Measurements from ENCODE around the gene SLC29A4. TPM values are rescaled to one million over a fixed set of nuclear protein-coding genes. Genes with fewer than 3 reads are reported as not detected.
A peak's percentile ranks its signal among the peaks of the same experiment; 100 is the strongest.
"Not testable (repeated sequence)": the region's sequence is repeated elsewhere in the genome, so short reads cannot be mapped to it uniquely, and the experiment has no call there.

Gene SLC29A4
- total RNA-seq, 1 donor, result 1.1 TPM

DNA sequence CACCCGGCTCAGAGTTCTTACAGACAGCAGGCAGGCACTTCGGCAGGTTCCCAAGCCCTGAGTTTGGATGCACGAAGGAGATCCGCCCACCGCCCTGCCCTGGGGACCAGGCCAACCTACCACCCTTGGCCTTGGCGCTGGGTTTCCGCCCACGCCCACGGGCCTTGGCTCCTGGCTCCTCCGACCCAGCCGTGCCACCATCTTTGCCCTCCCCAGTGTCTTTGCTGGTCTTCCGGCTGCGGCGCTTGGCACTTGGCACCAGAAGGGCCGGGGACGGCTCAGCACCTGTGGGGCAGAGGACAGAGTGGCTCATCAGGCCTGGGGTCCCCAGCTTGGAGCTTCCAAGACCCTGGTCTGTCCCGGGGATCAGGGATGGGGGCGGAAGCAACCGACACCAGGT, 32.1 kb downstream of the SLC29A4 start:
- H3K4me1 ChIP-seq (ENCODE audit: insufficient read depth, low read length), result no peaks in the 10 kb centered on the region
- no peaks in the 10 kb centered on the region for H3K9me3 ChIP-seq (ENCODE audit: low read depth, low read length)
- no peak overlapping the region for H2AFZ ChIP-seq (ENCODE audit: low read length)
- peaks cover 6% of the 10 kb centered on the region for H4K20me1 ChIP-seq (ENCODE audit: insufficient read depth, low read length)
- H3K4me2 ChIP-seq (ENCODE audit: insufficient read depth, low read length), result no peak overlapping the region
- no peak overlapping the region for H3K27ac ChIP-seq (ENCODE audit: low read depth, low read length)
- no peak overlapping the region for H3K4me3 ChIP-seq (ENCODE audit: insufficient read depth, low read length)
- H3K79me2 ChIP-seq (ENCODE audit: insufficient read depth, low read length), result peaks cover 3% of the 10 kb centered on the region
- peak; percentile 35 for DNase-seq (ENCODE audit: insufficient read length, low spot score, missing footprints)
- H3K27me3 ChIP-seq (ENCODE audit: insufficient read depth, low read length), result no peaks in the 10 kb centered on the region
- H3K36me3 ChIP-seq (ENCODE audit: insufficient read depth, low read length), result peaks cover 36% of the 10 kb centered on the region
- TF ChIP-seq, protein P1, sequence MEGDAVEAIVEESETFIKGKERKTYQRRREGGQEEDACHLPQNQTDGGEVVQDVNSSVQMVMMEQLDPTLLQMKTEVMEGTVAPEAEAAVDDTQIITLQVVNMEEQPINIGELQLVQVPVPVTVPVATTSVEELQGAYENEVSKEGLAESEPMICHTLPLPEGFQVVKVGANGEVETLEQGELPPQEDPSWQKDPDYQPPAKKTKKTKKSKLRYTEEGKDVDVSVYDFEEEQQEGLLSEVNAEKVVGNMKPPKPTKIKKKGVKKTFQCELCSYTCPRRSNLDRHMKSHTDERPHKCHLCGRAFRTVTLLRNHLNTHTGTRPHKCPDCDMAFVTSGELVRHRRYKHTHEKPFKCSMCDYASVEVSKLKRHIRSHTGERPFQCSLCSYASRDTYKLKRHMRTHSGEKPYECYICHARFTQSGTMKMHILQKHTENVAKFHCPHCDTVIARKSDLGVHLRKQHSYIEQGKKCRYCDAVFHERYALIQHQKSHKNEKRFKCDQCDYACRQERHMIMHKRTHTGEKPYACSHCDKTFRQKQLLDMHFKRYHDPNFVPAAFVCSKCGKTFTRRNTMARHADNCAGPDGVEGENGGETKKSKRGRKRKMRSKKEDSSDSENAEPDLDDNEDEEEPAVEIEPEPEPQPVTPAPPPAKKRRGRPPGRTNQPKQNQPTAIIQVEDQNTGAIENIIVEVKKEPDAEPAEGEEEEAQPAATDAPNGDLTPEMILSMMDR (IDR thresholded peaks at IDR 0.05; ENCODE audit: extremely low read depth, low read depth, low read length), result no peak

DNA sequence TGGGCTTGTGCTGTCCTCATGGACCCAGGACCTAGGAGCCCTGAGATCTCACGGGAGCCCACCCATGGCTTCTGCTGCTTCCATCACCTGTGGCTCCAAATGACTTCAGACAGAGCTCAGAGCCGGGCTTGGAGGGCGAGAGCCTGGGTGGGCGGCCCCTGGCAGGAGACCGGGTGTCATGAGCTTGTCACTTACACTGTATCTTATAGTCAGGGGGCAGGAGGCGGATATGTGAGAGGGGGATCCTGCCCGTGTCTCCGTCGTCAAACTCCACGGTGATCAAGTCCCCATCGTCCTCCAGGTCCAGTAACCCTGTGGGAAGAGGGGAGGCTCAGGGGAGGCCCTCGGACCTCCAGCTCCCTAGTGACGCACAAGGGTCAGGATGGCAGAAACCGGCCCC, 33.0 kb downstream of the SLC29A4 start:
- H3K27ac ChIP-seq (ENCODE audit: low read depth, low read length), result no peak overlapping the region
- DNase-seq (ENCODE audit: insufficient read length, low spot score, missing footprints), result peak; percentile 23
- no peaks in the 10 kb centered on the region for H3K4me1 ChIP-seq (ENCODE audit: insufficient read depth, low read length)
- no peaks in the 10 kb centered on the region for H3K9me3 ChIP-seq (ENCODE audit: low read depth, low read length)
- peaks cover 40% of the 10 kb centered on the region for H3K36me3 ChIP-seq (ENCODE audit: insufficient read depth, low read length)
- TF ChIP-seq, protein P1 (IDR thresholded peaks at IDR 0.05; ENCODE audit: extremely low read depth, low read depth, low read length), result no peak
- no peaks in the 10 kb centered on the region for H3K27me3 ChIP-seq (ENCODE audit: insufficient read depth, low read length)
- peaks cover 4% of the 10 kb centered on the region for H4K20me1 ChIP-seq (ENCODE audit: insufficient read depth, low read length)
- no peak overlapping the region for H2AFZ ChIP-seq (ENCODE audit: low read length)
- H3K4me3 ChIP-seq (ENCODE audit: insufficient read depth, low read length), result no peak overlapping the region
- H3K4me2 ChIP-seq (ENCODE audit: insufficient read depth, low read length), result no peak overlapping the region
- peaks cover 1% of the 10 kb centered on the region for H3K79me2 ChIP-seq (ENCODE audit: insufficient read depth, low read length)

DNA sequence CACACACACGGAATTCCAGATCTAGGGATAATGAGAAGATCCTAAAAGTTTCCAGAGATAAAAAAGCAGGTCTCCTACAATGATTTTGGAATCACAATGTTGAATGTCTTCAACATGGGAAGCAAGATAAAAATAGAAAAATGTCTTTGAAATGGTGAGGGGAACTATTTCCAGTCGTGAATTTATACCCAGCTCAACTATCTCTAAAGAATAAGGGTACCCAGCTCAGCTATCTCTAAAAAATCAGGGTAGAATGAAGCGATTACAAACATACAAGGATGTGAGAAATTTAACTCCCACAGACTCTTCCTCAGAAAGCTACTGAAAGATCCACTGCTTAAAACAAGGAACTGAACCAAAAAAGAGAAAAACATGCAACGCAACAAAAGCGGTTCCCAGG, 35.9 kb downstream of the SLC29A4 start:
- not testable (repeated sequence) for DNase-seq (ENCODE audit: insufficient read length, low spot score, missing footprints); H3K4me2 ChIP-seq (ENCODE audit: insufficient read depth, low read length); H3K27me3 ChIP-seq (ENCODE audit: insufficient read depth, low read length); H3K9me3 ChIP-seq (ENCODE audit: low read depth, low read length); H3K79me2 ChIP-seq (ENCODE audit: insufficient read depth, low read length); H3K4me3 ChIP-seq (ENCODE audit: insufficient read depth, low read length); H3K27ac ChIP-seq (ENCODE audit: low read depth, low read length); H3K4me1 ChIP-seq (ENCODE audit: insufficient read depth, low read length); H4K20me1 ChIP-seq (ENCODE audit: insufficient read depth, low read length); H2AFZ ChIP-seq (ENCODE audit: low read length)
- peaks cover 44% of the 10 kb centered on the region for H3K36me3 ChIP-seq (ENCODE audit: insufficient read depth, low read length)

DNA sequence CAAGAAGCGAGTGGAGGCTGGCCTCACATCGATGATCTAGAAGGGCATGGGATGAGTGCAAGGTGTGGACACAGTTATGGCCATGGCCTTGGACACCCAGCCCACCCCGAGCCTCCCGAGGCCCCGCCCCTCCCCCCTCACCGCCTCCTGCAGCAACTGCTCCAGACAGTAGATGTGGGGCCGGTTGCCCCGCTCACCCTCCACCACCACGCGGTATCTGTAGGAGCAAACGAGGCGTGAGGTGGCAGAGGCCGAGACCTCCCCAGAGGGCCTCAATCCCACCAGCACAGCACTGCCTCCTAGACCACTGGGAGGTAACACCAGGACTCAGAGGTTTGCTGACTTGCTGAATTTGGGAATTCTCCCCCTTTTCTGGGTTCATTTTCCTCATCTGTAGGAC, 37.6 kb downstream of the SLC29A4 start:
- peak; percentile 17 for DNase-seq (ENCODE audit: insufficient read length, low spot score, missing footprints)
- no peaks in the 10 kb centered on the region for H3K79me2 ChIP-seq (ENCODE audit: insufficient read depth, low read length)
- peaks cover 51% of the 10 kb centered on the region for H3K36me3 ChIP-seq (ENCODE audit: insufficient read depth, low read length)
- H3K4me1 ChIP-seq (ENCODE audit: insufficient read depth, low read length), result no peaks in the 10 kb centered on the region
- no peak overlapping the region for H3K4me3 ChIP-seq (ENCODE audit: insufficient read depth, low read length)
- no peak overlapping the region for H3K4me2 ChIP-seq (ENCODE audit: insufficient read depth, low read length)
- H2AFZ ChIP-seq (ENCODE audit: low read length), result no peak overlapping the region
- no peaks in the 10 kb centered on the region for H3K9me3 ChIP-seq (ENCODE audit: low read depth, low read length)
- no peak overlapping the region for H3K27ac ChIP-seq (ENCODE audit: low read depth, low read length)
- no peaks in the 10 kb centered on the region for H3K27me3 ChIP-seq (ENCODE audit: insufficient read depth, low read length)
- H4K20me1 ChIP-seq (ENCODE audit: insufficient read depth, low read length), result no peaks in the 10 kb centered on the region
- TF ChIP-seq, protein P1 (IDR thresholded peaks at IDR 0.05; ENCODE audit: extremely low read depth, low read depth, low read length), result no peak

Data from osteoblast (primary cell).